K562 (cell line): Measurements from ENCODE around the gene EPB41L2. TPM values are rescaled to one million over a fixed set of nuclear protein-coding genes. Genes with fewer than 3 reads are reported as not detected.

Experiments used
- CEBPB ChIP-seq: fragments of 450-650 bp; IDR thresholded peaks from 2 replicates; pipeline ENCODE4 v1.6.1; 2016; ENCODE audit warnings: missing genetic modification characterization, missing compliant biosample characterization
- CEBPG ChIP-seq, 3 experiments: fragments of 200-800 bp in 1 of 3; sonication (Bioruptor generic) in 1 of 3; sonication (generic) in 1 of 3; formaldehyde crosslinking in 1 of 3; IDR thresholded peaks in 2 of 3; conservative IDR thresholded peaks in 1 of 3; 2 replicates each; pipeline versions ENCODE4 v1.6.1 to v1.8.0; 2016 to 2022; ENCODE audit warnings: missing compliant biosample characterization in 2 of 3, missing genetic modification characterization in 2 of 3, mild to moderate bottlenecking in 1 of 3, missing genetic modification reagents in 1 of 3
- IRF2 ChIP-seq: sonication (generic); formaldehyde crosslinking; IDR thresholded peaks from 2 replicates; pipeline ENCODE4 v1.8.1; 2022; ENCODE audit warnings: mild to moderate bottlenecking, missing genetic modification reagents
- MAFF ChIP-seq: IDR thresholded peaks from 2 replicates; pipeline ENCODE4 v1.6.1; 2012; ENCODE audit warnings: low read length, improper control_type of control experiment
- REST ChIP-seq, 2 experiments: fragments of 450-650 bp; formaldehyde crosslinking in 1 of 2; IDR thresholded peaks; 2 replicates each; pipeline versions ENCODE4 v1.4.0 to v1.6.1; 2014 to 2020; ENCODE audit warnings: mild to moderate bottlenecking in 2 of 2, borderline replicate concordance in 1 of 2, low read depth in 1 of 2
- SMC3 ChIP-seq: conservative IDR thresholded peaks from 2 replicates; pipeline ENCODE4 v1.6.1; 2011; ENCODE audit warnings: low read depth, low read length, improper control_type of control experiment; ENCODE audit not compliant: insufficient read depth
- ZNF609 ChIP-seq: sonication (generic); formaldehyde crosslinking; IDR thresholded peaks from 2 replicates; pipeline ENCODE4 v1.8.1; 2023; ENCODE audit warnings: missing genetic modification reagents, mild to moderate bottlenecking, borderline replicate concordance
- polyA plus RNA-seq, 8 experiments: library from polyadenylated mRNA; depleted of rRNA in 4 of 8; stranded (reverse) in 5 of 8; unstranded in 3 of 8; fragments of >200 nt; fragmentation: Nextera tagmentation in 2 of 8; fragmentation: Illumina TruSeq in 1 of 8; extraction: Ambion mirVana in 2 of 8; extraction: Trizol in 1 of 8; gene quantifications; 2 replicates each; pipeline versions ENCODE4 v1.2.1 to v1.2.3, GENCODE V29; 2011 to 2014; ENCODE audit warnings: inconsistent platforms in 1 of 8, missing spikeins in 1 of 8
- total RNA-seq, 7 experiments: library from RNA; depleted of rRNA in 6 of 7; stranded (reverse); fragments of >200 nt in 6 of 7; fragmentation: Illumina TruSeq in 2 of 7; extraction: Trizol in 2 of 7; gene quantifications; 2 replicates each; pipeline versions ENCODE4 v1.2.1 to v1.2.3, GENCODE V29; 2011 to 2021; ENCODE audit warnings: low replicate concordance in 1 of 7
- TF ChIP-seq, protein P1 (sequence below): sonication (generic); formaldehyde crosslinking; IDR thresholded peaks from 2 replicates; pipeline ENCODE4 v1.8.1; 2023; ENCODE audit warnings: mild to moderate bottlenecking, missing genetic modification reagents
- TF ChIP-seq, protein P2 (sequence below): sonication (generic); formaldehyde crosslinking; IDR thresholded peaks from 2 replicates; pipeline ENCODE4 v1.5.0; 2020; ENCODE audit warnings: missing genetic modification reagents

The EPB41L2 gene
- total and polyA plus RNA-seq, 9 of the 15 experiments (the other 6 are each of a cell fraction or from before 2014, with no cell fraction given), result 5.1 to 53.6 (median 25.0) TPM

DNA sequence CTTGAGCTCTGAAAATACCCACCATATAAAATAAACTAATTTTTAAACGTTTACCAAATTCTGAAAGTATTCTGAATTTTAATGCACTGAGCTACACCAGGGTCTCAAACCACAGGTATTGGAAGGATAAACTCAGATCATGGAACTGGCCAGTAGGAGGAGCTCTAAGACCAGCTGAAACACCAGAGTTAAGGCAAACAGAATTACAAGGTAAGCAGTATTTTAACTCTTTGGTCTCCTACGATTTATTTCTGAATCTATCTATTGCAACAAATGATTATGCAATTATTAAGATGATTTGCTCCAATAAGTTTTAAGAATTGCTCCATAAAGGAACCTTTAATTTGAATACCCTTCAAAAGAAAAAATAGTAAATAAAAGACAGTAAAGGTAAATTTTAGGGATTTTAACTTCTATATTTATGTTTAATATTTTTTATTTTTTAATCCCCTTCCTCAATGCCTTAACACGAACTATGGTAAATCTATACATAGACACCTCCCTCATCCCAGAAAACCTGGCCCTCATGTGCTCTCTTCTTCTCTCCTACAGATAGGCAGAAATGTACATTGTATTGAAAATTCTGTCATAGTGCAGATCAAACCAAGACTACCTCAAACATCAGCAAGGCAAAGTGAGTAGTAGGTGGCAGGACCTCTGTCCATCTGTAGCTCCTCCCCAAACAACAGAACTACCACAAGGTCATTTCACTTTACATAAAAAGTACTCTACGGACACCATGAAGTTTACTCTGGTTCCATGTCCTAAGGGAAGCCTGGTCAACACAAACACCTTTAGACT, 177.5 kb downstream of the EPB41L2 start (continued):
- peak; percentile 83 for TF ChIP-seq REST (IDR thresholded peaks at IDR 0.05; ENCODE audit: borderline replicate concordance)
- no peak for TF ChIP-seq REST (CRISPR knock-in tag; IDR thresholded peaks at IDR 0.05; ENCODE audit: low read depth)
- TF ChIP-seq IRF2 (CRISPR knock-in tag), result no peak
- TF ChIP-seq, protein P1, sequence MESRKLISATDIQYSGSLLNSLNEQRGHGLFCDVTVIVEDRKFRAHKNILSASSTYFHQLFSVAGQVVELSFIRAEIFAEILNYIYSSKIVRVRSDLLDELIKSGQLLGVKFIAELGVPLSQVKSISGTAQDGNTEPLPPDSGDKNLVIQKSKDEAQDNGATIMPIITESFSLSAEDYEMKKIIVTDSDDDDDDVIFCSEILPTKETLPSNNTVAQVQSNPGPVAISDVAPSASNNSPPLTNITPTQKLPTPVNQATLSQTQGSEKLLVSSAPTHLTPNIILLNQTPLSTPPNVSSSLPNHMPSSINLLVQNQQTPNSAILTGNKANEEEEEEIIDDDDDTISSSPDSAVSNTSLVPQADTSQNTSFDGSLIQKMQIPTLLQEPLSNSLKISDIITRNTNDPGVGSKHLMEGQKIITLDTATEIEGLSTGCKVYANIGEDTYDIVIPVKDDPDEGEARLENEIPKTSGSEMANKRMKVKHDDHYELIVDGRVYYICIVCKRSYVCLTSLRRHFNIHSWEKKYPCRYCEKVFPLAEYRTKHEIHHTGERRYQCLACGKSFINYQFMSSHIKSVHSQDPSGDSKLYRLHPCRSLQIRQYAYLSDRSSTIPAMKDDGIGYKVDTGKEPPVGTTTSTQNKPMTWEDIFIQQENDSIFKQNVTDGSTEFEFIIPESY (CRISPR knock-in tag), result no peak
- no peak for TF ChIP-seq CEBPG (CRISPR knock-in tag; IDR thresholded peaks at IDR 0.05)
- peak; percentile 70 to 75 for TF ChIP-seq CEBPG (tag; conservative IDR thresholded peaks at IDR 0.05 in 1 of 2, IDR thresholded peaks at IDR 0.05 in 1 of 2)
- TF ChIP-seq MAFF, result peak; percentile 83
- no peak for TF ChIP-seq ZNF609 (CRISPR knock-in tag)
- peak; percentile 72 for TF ChIP-seq CEBPB (tag)
- TF ChIP-seq, protein P2, sequence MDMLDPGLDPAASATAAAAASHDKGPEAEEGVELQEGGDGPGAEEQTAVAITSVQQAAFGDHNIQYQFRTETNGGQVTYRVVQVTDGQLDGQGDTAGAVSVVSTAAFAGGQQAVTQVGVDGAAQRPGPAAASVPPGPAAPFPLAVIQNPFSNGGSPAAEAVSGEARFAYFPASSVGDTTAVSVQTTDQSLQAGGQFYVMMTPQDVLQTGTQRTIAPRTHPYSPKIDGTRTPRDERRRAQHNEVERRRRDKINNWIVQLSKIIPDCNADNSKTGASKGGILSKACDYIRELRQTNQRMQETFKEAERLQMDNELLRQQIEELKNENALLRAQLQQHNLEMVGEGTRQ (CRISPR knock-in tag), result no peak
- peak; percentile 85 for TF ChIP-seq SMC3
